Stimulated activated CD8-positive, alpha-beta memory T cell treated with anti-CD3 and anti-CD28 coated beads, Interleukin-7, amount 100 ng/mL, for 48 hours (primary cell): Measurements from ENCODE around the gene TRIM60.
"Not testable (repeated sequence)": the region's sequence is repeated elsewhere in the genome, so short reads cannot be mapped to it uniquely, and the experiment has no call there.

Experiments
- DNase-seq, 2 donors: peaks; one replicate each; pipeline ENCODE4 v3.0.0-alpha.2; 2020; ENCODE audit warnings: low read depth in 1 of 2; ENCODE audit errors: extremely low read depth in 1 of 2

The TRIM60 gene

GRCh38 chr4:165031436-165032211, at the start of gene TRIM60:
TSS of gene TRIM60 (plus strand) at chr4:165031999. CDS start at chr4:165040073, 8,074 bp downstream.
- DNase-seq, result no peak

- no peak for DNase-seq
These were observed 42.3 kb upstream of the TRIM60 start for GRCh38 chr4:164989471-164989870.

GRCh38 chr4:164990786-164991185, 41.0 kb upstream of the TRIM60 start:
- not testable (repeated sequence) for DNase-seq

GRCh38 chr4:164996123-164996522, 35.7 kb upstream of the TRIM60 start:
- DNase-seq, result not testable (repeated sequence)

DNA sequence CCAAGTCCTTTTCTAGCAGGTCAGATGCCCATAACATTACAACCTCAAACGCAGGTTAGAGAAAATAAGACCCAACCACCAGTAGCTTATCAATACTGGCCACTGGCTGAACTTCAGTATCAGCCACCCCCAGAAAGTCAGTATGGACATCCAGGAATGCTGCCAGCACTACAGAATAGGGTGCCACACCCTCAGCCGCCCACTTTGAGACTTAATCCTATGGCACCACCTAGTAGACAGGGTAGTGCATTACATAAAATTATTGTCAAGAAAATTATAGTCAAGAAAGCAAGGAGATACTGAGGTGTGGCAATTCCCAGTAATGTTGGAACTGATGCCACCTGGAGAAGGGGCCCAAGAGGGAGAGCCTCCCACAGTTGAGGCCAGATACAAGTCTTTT, 34.5 kb upstream of the TRIM60 start:
- no peak for DNase-seq

DNA sequence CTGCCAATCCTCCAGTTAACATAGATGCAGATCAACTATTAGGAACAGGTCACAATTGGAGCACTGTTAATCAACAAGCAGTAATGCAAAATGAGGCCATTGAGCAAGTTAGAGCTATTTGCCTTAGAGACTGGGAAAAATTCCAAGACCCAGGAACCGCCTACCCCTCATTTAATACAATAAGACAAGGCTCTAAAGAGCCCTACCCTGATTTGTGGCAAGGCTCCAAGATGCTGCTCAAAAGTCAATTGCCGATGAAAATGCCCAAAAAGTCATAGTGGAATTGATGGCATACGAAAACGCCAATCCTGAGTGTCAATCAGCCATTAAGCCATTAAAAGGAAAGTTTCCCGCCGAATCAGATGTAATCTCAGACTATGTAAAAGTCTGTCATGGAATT, 33.9 kb upstream of the TRIM60 start:
- DNase-seq, result no peak

GRCh38 chr4:164998526-164999080, 33.2 kb upstream of the TRIM60 start:
- not testable (repeated sequence) for DNase-seq

GRCh38 chr4:165001957-165002356, 29.8 kb upstream of the TRIM60 start:
- not testable (repeated sequence) for DNase-seq

DNA sequence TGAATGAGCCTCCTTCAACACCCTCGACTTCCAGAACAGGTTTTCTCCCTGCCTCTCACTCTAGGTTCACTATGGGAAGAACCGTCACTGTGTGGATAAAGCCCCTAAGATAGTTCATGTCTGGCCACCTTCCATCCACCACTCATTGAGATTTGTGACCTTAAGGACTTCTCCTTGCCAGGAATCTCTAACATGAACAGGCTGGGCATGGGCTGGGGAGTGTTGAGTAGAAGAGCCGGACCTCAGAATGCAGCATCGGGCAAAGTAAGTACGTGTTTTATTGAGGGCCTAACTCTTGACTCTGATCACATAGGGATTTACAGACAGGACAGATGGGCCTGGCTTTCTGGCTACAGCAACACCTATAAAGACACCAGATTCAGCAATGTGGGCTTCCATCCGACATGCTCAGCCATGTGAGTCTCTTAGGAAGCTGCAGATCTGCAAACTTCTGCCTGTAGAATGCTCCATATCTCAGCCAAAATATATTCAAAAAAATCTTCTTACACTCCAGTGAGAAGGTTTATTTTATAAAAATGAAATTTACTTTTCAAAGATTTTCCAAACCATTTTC, 26.4 kb upstream of the TRIM60 start:
- no peak for DNase-seq

- DNase-seq, result no peak
These were observed 25.3 kb upstream of the TRIM60 start for GRCh38 chr4:165006456-165006855.

- no peak for DNase-seq
These were observed 24.9 kb upstream of the TRIM60 start for GRCh38 chr4:165006886-165007285.

DNA sequence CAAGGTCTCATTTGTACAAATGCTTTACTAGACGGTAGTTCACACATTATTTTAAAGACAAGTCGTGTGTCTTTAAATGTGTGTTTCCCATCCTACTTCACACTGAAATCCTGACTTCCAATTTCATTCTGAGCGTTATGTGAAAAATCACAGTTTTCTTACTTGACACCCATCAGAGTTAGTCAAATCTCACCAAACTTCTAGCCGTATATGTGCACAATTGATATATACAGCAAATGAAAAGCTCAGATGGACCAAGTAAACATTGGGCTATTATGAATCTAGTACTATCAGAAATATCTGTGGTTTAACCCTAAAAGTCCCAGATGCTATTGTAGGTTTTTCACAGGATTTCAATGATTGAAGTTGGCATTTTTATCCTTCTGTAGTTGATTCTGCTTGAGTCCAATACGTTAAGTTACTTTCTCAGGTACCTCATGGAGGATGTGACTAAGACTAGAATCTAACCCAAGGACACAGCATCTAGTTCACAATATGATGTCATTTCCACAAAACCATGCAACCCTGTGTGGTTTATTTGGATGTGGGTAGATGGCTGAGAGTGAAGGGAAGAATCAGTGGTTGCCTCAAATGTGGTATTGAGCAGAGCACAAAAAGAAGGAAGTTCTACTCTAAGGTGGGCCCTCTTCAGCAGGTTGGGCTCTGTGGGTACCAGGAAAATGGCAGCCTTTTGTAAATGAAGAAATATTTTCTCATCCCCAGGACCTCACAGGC, 22.1 kb upstream of the TRIM60 start:
- peak in 1 of 2 donors; percentile 5 for DNase-seq

DNA sequence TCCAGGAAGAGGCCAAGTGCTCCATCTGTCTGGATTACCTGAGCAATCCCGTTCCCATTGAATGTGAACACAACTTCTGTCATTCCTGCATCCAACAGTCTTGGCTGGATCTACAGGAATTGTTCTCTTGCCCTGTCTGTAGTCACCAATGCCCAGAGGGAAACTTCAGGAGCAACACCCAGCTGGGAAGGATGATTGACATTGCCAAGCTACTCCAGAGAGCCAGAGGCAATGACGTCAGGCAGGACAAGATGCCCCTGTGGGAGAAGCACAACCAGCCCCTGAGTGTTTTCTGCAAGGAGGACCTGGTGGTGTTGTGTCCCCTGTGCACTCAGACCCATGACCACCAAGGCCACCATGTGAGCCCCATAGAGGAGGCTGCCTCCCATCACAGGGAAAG, 21.3 kb upstream of the TRIM60 start:
- DNase-seq, result no peak

DNA sequence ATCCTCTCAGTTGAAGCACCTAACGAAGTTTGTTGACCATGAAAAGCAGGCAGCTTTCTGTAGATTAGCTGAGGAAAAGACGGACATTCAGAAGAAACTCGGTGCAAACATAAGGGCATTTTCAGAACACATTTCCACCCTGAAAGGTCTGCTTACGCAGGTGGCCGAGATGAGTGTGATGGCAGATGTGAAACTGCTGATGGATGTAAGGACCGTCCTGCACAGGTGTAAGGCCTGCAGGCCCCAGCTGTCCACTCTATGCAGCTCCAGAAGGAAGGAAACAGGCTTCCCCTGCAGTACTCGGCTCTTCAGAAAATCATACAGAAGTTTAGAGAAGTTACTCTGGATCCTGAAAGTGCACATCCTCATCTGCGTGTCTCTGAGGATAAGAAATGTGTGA, 20.8 kb upstream of the TRIM60 start:
- DNase-seq, result no peak

DNA sequence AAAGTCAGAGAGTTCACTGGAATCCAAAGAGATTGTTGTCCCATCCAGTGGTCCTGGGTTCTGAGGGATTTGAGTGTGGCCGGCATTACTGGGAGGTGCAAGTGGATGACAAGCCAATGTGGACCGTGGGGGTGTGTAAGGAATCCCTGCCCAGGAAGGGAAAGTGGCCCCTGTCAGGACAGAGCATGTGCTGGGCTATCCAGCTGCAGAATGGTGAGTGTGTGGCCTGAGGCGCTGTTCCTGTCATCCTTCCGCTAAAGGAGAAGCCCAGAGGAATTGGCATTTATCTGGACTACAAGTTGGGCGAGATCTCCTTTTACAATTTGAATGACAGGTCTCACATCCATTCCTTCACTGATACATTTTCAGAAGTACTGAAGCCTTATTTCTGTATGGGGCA, 20.4 kb upstream of the TRIM60 start:
- DNase-seq, result no peak

- no peak for DNase-seq
These were observed 18.1 kb upstream of the TRIM60 start for GRCh38 chr4:165013691-165014090.

DNA sequence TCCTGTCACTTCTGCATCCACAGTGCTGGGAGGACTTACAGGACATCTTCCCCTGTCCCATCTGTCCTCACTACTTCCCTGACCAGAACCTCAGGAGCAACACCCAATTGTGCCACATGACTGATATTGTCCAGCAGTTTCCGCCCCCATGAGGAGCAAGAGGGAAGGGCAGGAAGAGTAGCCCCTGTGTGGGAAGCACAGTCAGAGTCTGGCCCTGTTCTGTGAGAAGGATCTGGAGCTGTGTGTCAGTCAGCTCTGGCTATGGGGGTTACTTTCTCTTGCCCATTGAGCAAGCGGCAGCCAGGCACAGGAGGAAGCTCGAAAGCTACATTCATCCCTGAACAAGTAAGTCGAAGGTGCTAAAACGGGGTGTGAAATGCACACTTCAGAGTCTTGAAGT, 14.8 kb upstream of the TRIM60 start:
- no peak for DNase-seq

GRCh38 chr4:165019995-165020394, 11.8 kb upstream of the TRIM60 start:
- DNase-seq, result not testable (repeated sequence)

- not testable (repeated sequence) for DNase-seq
These were observed 6.0 kb upstream of the TRIM60 start for GRCh38 chr4:165025782-165026181.

- DNase-seq, result no peak
These were observed 3.9 kb upstream of the TRIM60 start for GRCh38 chr4:165027762-165028402.

- no peak for DNase-seq
These were observed 16.4 kb downstream of the TRIM60 start for GRCh38 chr4:165048170-165048569.
